Measurements from ENCODE around the gene CLIC3. TPM values are rescaled to one million over a fixed set of nuclear protein-coding genes. Genes with fewer than 3 reads are reported as not detected.

Gene CLIC3
- total RNA-seq, 2 donors from 2014 or later: 3.6 to 15.4 TPM

GRCh38 chr9:136991993-136992818 is 4.2 kb downstream of the CLIC3 start, which contains the start of gene PAXX:
PAXX (plus strand) TSS chr9:136992422; CDS start chr9:136992444, 22 bp downstream.
- intact Hi-C loops (cut with DNase I): no loop called here
- H3K4me1 ChIP-seq: peaks cover 15% of the 10 kb centered on the region
- H3K9ac ChIP-seq (ENCODE audit: low read depth in 2 of 2, low read length in 2 of 2): peak within 1 kb of the TSS; percentile 77 to 87
- no peaks in the 10 kb centered on the region for H3K36me3 ChIP-seq
- H3K4me3 ChIP-seq: peak within 1 kb of the TSS; percentile 74
- H3K27ac ChIP-seq: peak within 1 kb of the TSS; percentile 95
- peak; percentile 95 for DNase-seq
- no peaks in the 10 kb centered on the region for H3K27me3 ChIP-seq
- TF ChIP-seq, protein P1, sequence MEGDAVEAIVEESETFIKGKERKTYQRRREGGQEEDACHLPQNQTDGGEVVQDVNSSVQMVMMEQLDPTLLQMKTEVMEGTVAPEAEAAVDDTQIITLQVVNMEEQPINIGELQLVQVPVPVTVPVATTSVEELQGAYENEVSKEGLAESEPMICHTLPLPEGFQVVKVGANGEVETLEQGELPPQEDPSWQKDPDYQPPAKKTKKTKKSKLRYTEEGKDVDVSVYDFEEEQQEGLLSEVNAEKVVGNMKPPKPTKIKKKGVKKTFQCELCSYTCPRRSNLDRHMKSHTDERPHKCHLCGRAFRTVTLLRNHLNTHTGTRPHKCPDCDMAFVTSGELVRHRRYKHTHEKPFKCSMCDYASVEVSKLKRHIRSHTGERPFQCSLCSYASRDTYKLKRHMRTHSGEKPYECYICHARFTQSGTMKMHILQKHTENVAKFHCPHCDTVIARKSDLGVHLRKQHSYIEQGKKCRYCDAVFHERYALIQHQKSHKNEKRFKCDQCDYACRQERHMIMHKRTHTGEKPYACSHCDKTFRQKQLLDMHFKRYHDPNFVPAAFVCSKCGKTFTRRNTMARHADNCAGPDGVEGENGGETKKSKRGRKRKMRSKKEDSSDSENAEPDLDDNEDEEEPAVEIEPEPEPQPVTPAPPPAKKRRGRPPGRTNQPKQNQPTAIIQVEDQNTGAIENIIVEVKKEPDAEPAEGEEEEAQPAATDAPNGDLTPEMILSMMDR (IDR thresholded peaks at IDR 0.05): no peak
- no peaks in the 10 kb centered on the region for H3K9me3 ChIP-seq

GRCh38 chr9:136990242-136990911 is 6.0 kb downstream of the CLIC3 start:
- Histone ChIP-seq H3K9me3 (no peaks in the 10 kb centered on the region), H3K27me3 (peaks cover 10% of the 10 kb centered on the region), H3K36me3 (no peaks in the 10 kb centered on the region), H3K27ac (no peak overlapping the region), H3K4me1 (peaks cover 4% of the 10 kb centered on the region), H3K9ac (ENCODE audit: low read depth in 2 of 2, low read length in 2 of 2) (no peak overlapping the region), H3K4me3 (no peak overlapping the region)
- TF ChIP-seq, protein P1 (IDR thresholded peaks at IDR 0.05): no peak
- DNase-seq: no peak
- intact Hi-C loops (cut with DNase I): no loop called here

GRCh38 chr9:136988872-136989271 is 7.5 kb downstream of the CLIC3 start:
- no peak overlapping the region for H3K27ac ChIP-seq
- peaks cover 4% of the 10 kb centered on the region for H3K4me1 ChIP-seq
- TF ChIP-seq, protein P1 (IDR thresholded peaks at IDR 0.05): no peak
- no peaks in the 10 kb centered on the region for H3K9me3 ChIP-seq
- intact Hi-C loops (cut with DNase I): no loop called here
- peaks cover 23% of the 10 kb centered on the region for H3K27me3 ChIP-seq
- no peak overlapping the region for H3K4me3 ChIP-seq
- no peak for DNase-seq
- no peaks in the 10 kb centered on the region for H3K36me3 ChIP-seq
- H3K9ac ChIP-seq (ENCODE audit: low read depth in 2 of 2, low read length in 2 of 2): no peak overlapping the region

DNA sequence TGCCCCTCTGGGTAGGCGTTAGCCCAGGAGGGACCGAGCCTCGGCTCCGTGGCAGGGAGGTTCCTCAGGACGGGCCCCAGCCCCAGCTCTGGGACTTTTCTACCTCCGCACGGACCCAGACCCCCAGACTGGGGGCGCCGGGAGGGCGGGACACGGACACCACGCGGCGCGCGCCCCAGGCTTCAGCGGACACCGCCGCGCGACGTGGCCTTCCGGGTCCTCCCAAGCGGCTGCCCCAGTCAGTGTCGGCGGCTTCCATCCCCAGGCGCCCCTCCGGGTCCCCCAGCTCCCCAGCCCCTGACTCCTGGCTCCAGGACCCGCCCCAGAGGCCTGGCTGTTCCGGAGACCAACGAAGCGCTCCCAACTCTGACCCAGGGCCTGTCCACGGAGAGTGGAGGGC is 10.5 kb downstream of the CLIC3 start:
- no peak for DNase-seq
- intact Hi-C loops (cut with DNase I): no loop called here

GRCh38 chr9:136985027-136985602 is 11.3 kb downstream of the CLIC3 start:
- Histone ChIP-seq H3K4me1 (no peaks in the 10 kb centered on the region), H3K9ac (ENCODE audit: low read depth in 2 of 2, low read length in 2 of 2) (no peak overlapping the region), H3K27me3 (peaks cover 25% of the 10 kb centered on the region), H3K36me3 (no peaks in the 10 kb centered on the region), H3K4me3 (no peak overlapping the region), H3K27ac (no peak overlapping the region), H3K9me3 (no peaks in the 10 kb centered on the region)
- TF ChIP-seq, protein P1 (IDR thresholded peaks at IDR 0.05): no peak
- DNase-seq: no peak
- intact Hi-C loops (cut with DNase I): no loop called here

More for the DNA sequence above, 10.5 kb downstream of the CLIC3 start:
- Histone ChIP-seq H3K27me3 (peaks cover 25% of the 10 kb centered on the region), H3K4me1 (no peaks in the 10 kb centered on the region), H3K36me3 (no peaks in the 10 kb centered on the region), H3K27ac (no peak overlapping the region), H3K9me3 (no peaks in the 10 kb centered on the region), H3K9ac (ENCODE audit: low read depth in 2 of 2, low read length in 2 of 2) (no peak overlapping the region), H3K4me3 (no peak overlapping the region)
- TF ChIP-seq, protein P1 (IDR thresholded peaks at IDR 0.05): no peak
